Psoas muscle (tissue), 8 donors: ENCODE data around the gene KASH5. TPM values are rescaled to one million over a fixed set of nuclear protein-coding genes. Genes with fewer than 3 reads are reported as not detected.
A peak's percentile ranks its signal among the peaks of the same experiment; 100 is the strongest.
"Not testable (repeated sequence)": the region's sequence is repeated elsewhere in the genome, so short reads cannot be mapped to it uniquely, and the experiment has no call there.

Source experiments
- ATAC-seq, 4 donors: fragments of 200-7000 bp; cut with Tn5 transposase; one replicate each; pipeline ENCODE4 v1.9.1; 2020; ENCODE audit warnings: moderate library complexity in 3 of 4, mild to moderate bottlenecking in 2 of 4
- DNase-seq, 2 donors: peaks; one replicate each; pipeline ENCODE4 v3.0.0-alpha.2; 2020
- H3K27ac ChIP-seq: fragments of 200-600 bp; one replicate; pipeline ENCODE4 v1.8.0; 2022
- H3K27me3 ChIP-seq, 3 donors: fragments of 200-600 bp in 1 of 3; one replicate each; pipeline versions ENCODE4 v1.6.1 to v1.8.0; 2013 to 2022; ENCODE audit warnings: low read length in 2 of 3, mild to moderate bottlenecking in 2 of 3, moderate library complexity in 1 of 3; ENCODE audit not compliant: insufficient read depth in 3 of 3
- H3K36me3 ChIP-seq, 2 donors: fragments of 200-600 bp in 1 of 2; one replicate each; pipeline versions ENCODE4 v1.6.1 to v1.8.0; 2013 to 2022; ENCODE audit warnings: low read depth in 1 of 2, mild to moderate bottlenecking in 1 of 2, moderate library complexity in 1 of 2; ENCODE audit not compliant: insufficient read depth in 1 of 2
- H3K4me1 ChIP-seq: fragments of 200-600 bp; one replicate; pipeline ENCODE4 v1.8.0; 2022
- H3K4me3 ChIP-seq: fragments of 200-600 bp; one replicate; pipeline ENCODE4 v1.8.0; 2022; ENCODE audit warnings: mild to moderate bottlenecking
- H3K9me3 ChIP-seq: fragments of 200-600 bp; one replicate; pipeline ENCODE4 v1.8.0; 2022
- WGBS, 3 donors: extraction: QIAGEN DNeasy Blood & Tissue Kit; methylation state at CpG; one replicate each; pipeline versions ENCODE4 v1.1.6 to v1.1.7; 2013; 5-methylcytosine and 5-hydroxymethylcytosine counted together
- intact Hi-C, 2 donors: fragments of 100-400 bp; cut with DNase I; formaldehyde crosslinking; loops; one replicate each; pipeline versions ENCODE4 v1.11.0 to v1.14.2; 2022
- polyA plus RNA-seq, 3 donors: library from polyadenylated mRNA; stranded (reverse); fragments of 200-250 nt; gene quantifications; one replicate each; pipeline ENCODE4 v1.2.3, GENCODE V29; 2013
- total RNA-seq, 4 donors: library from RNA; stranded (reverse); fragmentation: NEBNext Ultra II Directional in 2 of 4; extraction: Animal tissue kit (Norgen Biotek cat#: 25700) in 2 of 4; gene quantifications; one replicate each; pipeline versions ENCODE4 v1.2.1 to v1.2.4, GENCODE V29; 2021 to 2023
- TF ChIP-seq, protein P1 (sequence below): fragments of 200-600 bp; IDR thresholded peaks from one replicate; pipeline ENCODE4 v1.8.0; 2022; ENCODE audit warnings: antibody characterized with exemption
- donor health status: healthy with polysubstance abuse.
- donor health status: DM: no; HTN: no; CAD: no; lungs with moderate emphysema.
- donor health status: Bipolar disorder and iron deficiency.
- donor health status: healthy.
- donor health status: DM: yes; HTN: yes; CAD: no.
- donor health status: DM: no; HTN: no; CAD: no.
- donor health status: DM: no; HTN: no; CAD: no.
- donor health status: DM: yes; HTN: yes; CAD: no.

Gene KASH5
- total and polyA plus RNA-seq, 7 donors, result not detected

DNA sequence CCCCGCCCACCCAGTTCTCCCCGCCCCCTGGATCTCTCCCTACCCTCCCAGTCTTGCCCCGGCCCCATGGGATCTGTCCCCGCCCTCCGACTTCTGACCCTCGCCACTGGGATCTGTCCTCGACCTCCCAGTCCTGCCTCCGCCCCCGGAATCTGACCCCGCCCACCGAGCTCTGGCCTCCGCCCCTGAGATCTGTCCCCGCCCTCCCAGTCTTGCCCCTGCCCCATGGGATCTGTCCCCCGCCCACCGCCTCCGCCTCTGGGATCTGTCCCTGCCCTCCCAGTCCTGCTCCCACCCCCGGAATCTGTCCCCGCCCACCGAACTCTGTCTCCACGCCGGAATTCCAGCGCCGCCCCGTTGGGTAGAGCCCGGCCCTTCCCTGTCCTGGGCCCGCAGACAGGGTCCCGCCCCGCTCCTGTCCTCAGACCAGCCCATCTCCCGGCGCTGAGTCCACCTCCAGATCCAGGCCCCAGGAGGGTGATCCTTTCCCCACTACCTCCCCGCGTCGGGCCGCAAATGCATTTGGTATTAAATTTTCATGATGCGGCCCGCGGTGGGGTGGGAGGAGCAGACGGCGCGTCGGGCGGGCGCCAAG, 54.8 kb downstream of the KASH5 start:
- no peaks in the 10 kb centered on the region for H3K9me3 ChIP-seq
- H3K4me3 ChIP-seq, result peak overlapping the region; percentile 77
- H3K36me3 ChIP-seq, result peaks cover 0 to 14% of the 10 kb centered on the region in 2 donors
- H3K27ac ChIP-seq, result peak overlapping the region; percentile 63
- peak; percentile 96 to 97 for DNase-seq
- H3K4me1 ChIP-seq, result no peaks in the 10 kb centered on the region
- H3K27me3 ChIP-seq, result peaks cover 0 to 43% (median 24%) of the 10 kb centered on the region in 3 donors
- intact Hi-C loops, result loop anchor here (1.0 to 5.0 kb wide), 3 partner anchors 50 to 216 kb away; no protein-coding TSS in a partner anchor
- TF ChIP-seq, protein P1, sequence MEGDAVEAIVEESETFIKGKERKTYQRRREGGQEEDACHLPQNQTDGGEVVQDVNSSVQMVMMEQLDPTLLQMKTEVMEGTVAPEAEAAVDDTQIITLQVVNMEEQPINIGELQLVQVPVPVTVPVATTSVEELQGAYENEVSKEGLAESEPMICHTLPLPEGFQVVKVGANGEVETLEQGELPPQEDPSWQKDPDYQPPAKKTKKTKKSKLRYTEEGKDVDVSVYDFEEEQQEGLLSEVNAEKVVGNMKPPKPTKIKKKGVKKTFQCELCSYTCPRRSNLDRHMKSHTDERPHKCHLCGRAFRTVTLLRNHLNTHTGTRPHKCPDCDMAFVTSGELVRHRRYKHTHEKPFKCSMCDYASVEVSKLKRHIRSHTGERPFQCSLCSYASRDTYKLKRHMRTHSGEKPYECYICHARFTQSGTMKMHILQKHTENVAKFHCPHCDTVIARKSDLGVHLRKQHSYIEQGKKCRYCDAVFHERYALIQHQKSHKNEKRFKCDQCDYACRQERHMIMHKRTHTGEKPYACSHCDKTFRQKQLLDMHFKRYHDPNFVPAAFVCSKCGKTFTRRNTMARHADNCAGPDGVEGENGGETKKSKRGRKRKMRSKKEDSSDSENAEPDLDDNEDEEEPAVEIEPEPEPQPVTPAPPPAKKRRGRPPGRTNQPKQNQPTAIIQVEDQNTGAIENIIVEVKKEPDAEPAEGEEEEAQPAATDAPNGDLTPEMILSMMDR, result no peak
- peak; percentile 56 to 66 (median 62) for ATAC-seq
- 1% methylated on average over 31 to 43 of the region's 43 CpGs for WGBS, 3 donors

DNA sequence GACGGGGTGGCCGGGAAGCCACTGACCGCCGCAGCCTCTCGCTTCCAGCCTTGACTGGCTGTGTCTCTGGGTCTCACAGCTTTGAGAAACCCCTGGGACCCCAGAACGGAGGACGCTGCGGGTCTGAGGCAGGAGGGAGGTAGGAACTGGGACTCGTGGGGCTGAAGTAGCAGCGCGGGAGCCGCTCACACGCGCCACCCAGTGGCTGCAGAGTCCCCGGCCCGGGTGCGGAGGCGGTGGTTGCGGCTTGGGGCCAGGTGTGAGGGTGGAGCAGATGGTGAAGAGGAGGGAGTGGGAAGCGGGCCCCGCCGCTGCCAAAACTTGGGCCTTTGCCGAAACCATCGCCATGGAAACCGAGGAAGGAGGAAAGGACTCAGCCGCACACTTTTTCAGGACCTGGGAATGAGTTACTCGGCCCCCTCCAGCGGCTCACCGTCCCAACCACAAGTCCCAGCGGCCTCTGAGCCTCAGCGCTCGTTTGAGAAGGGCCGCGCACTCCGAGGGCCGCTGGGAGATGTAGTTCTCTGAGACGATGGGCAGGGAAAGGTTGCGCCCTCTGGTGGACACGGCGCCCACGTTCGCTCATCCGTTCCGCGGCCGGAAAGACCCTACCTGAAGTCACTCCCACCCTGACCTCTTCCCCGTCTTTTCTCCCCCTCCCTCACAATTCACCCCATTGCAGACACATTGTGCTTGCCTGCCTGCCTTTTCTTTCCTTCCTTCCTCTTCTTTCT, 55.5 kb downstream of the KASH5 start:
- H3K27ac ChIP-seq, result peak overlapping the region; percentile 63
- WGBS, 3 donors, result 0 to 1% (median 0%) methylated on average over 43 to 47 of the region's 47 CpGs
- DNase-seq, result peak; percentile 95 to 97
- H3K36me3 ChIP-seq, result peaks cover 0 to 20% of the 10 kb centered on the region in 2 donors
- intact Hi-C loops, result loop anchor here (1.0 to 5.0 kb wide), 3 partner anchors 51 to 216 kb away; no protein-coding TSS in a partner anchor
- TF ChIP-seq, protein P1, result peak; percentile 77
- peak overlapping the region; percentile 77 for H3K4me3 ChIP-seq
- H3K4me1 ChIP-seq, result peaks cover 5% of the 10 kb centered on the region
- H3K9me3 ChIP-seq, result no peaks in the 10 kb centered on the region
- H3K27me3 ChIP-seq, result peaks cover 0 to 36% (median 21%) of the 10 kb centered on the region in 3 donors
- peak; percentile 91 to 95 (median 94) for ATAC-seq

DNA sequence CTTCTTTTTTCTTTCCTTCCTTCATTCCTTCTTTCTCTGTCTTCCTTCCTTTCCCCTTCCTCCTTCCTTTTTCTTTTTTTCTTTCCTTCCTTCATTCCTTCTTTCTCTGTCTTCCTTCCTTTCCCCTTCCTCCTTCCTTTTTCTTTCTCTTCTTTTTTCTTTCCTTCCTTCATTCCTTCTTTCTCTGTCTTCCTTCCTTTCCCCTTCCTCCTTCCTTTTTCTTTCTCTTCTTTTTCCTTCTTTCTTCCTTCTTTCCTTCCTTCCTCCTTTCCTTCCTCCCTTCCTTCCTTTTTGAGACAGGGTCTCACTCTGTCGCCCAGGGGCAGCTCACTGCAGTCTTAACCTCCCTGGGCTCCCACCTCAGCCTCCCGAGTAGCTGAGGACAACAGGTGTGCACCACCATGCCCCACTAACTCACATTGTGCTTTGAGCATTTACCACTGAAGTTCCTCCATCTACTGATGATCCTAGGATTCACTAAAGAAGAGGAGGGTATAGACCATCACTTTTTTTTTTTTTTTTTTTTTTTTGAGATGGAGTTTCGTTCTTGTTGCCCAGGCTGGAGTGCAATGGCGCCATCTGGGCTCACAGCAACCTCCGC, 56.2 kb downstream of the KASH5 start:
- intact Hi-C loops, result loop anchor here in 1 of 2 donors (5.0 kb wide), 1 partner anchor 217 kb away; no protein-coding TSS in a partner anchor
- peaks cover 0 to 29% (median 19%) of the 10 kb centered on the region in 3 donors for H3K27me3 ChIP-seq
- not testable (repeated sequence) for ATAC-seq, DNase-seq, H3K4me1 ChIP-seq, H3K27ac ChIP-seq, H3K9me3 ChIP-seq, H3K4me3 ChIP-seq
- peaks cover 0 to 27% of the 10 kb centered on the region in 2 donors for H3K36me3 ChIP-seq
- WGBS, 3 donors, result 41 to 60% (median 43%) methylated on average over 4 to 5 of the region's 5 CpGs

DNA sequence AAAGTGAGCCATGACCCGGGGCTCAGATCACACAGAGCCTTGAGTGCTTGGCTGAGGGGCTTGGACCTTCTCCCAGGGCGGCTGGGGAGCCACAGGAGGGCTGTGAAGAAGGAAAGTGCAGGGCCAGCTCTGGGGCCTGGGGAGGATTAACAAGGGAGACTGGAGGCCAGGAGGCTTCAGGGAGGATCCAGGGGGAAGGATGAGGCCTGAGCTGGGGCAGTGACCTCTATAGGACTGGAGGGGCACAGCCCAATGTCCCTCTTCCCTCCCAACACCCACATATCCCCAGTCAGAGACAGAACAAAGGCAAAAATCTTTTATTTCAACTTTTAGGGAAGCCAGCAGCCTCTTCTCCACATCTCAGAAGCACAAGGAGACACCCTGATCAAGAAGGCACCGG, 57.9 kb downstream of the KASH5 start:
- Histone ChIP-seq H3K27me3 (peaks cover 0 to 11% (median 4%) of the 10 kb centered on the region in 3 donors), H3K4me1 (peaks cover 14% of the 10 kb centered on the region), H3K27ac (no peak overlapping the region), H3K4me3 (no peak overlapping the region), H3K9me3 (no peaks in the 10 kb centered on the region), H3K36me3 (peaks cover 0 to 35% of the 10 kb centered on the region in 2 donors)
- TF ChIP-seq, protein P1, result no peak
- WGBS, 3 donors, result 66 to 79% (median 76%) methylated on average over 3 of the region's 3 CpGs
- intact Hi-C loops, result no loop called here
- ATAC-seq (no peak), DNase-seq (no peak)
